Measurements from ENCODE around the gene ATAD3C.

DNA sequence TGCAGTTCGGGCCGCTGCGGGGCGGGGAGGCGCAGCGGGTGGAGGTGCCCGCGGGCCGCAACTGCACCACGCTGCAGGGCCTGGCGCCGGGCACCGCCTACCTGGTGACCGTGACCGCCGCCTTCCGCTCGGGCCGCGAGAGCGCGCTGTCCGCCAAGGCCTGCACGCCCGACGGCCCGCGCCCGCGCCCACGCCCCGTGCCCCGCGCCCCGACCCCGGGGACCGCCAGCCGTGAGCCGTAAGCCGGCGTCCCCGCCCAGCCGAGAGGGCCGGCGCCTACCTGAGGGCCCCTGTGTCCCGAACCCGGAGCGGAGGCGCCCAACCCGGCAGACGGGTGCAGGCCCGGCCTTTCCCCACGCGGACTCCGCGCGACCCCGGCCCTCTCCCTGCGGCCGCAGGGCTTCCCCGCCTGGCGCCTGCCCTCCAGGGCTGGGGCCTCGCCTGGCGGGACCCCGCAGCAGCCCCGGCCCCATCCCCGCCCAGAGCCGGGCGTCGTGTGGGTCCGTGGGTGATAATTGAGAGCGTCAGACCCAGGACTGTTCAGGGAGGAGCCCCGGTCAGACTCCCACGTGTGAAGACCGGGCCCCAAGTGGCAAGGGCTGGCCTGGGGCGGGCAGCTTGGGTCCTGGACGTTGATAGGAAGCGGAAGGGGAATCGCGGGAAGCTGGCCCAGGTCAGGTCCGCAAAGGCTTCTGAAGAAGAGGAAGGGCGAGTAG lies 9.8 kb upstream of the ATAD3C start:
- TF ChIP-seq, protein P1, sequence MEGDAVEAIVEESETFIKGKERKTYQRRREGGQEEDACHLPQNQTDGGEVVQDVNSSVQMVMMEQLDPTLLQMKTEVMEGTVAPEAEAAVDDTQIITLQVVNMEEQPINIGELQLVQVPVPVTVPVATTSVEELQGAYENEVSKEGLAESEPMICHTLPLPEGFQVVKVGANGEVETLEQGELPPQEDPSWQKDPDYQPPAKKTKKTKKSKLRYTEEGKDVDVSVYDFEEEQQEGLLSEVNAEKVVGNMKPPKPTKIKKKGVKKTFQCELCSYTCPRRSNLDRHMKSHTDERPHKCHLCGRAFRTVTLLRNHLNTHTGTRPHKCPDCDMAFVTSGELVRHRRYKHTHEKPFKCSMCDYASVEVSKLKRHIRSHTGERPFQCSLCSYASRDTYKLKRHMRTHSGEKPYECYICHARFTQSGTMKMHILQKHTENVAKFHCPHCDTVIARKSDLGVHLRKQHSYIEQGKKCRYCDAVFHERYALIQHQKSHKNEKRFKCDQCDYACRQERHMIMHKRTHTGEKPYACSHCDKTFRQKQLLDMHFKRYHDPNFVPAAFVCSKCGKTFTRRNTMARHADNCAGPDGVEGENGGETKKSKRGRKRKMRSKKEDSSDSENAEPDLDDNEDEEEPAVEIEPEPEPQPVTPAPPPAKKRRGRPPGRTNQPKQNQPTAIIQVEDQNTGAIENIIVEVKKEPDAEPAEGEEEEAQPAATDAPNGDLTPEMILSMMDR (IDR thresholded peaks at IDR 0.05 in 8 of 11, conservative IDR thresholded peaks at IDR 0.05 in 3 of 11), result no peak
- no peak for TF ChIP-seq POLR2A (IDR thresholded peaks at IDR 0.05)
- no peak for TF ChIP-seq POLR2AphosphoS5 (IDR thresholded peaks at IDR 0.05)

All from spleen (tissue), 7 donors.